NCI-H1105 treated with DMSO at 0.1 percent for 48 hours (cell line): ENCODE measurements around the gene CLCN4.

Experiments
- DNase-seq: peaks from one replicate; lab custom pipeline; 2025; lab: John Stamatoyannopoulos, UW

The CLCN4 gene

DNA sequence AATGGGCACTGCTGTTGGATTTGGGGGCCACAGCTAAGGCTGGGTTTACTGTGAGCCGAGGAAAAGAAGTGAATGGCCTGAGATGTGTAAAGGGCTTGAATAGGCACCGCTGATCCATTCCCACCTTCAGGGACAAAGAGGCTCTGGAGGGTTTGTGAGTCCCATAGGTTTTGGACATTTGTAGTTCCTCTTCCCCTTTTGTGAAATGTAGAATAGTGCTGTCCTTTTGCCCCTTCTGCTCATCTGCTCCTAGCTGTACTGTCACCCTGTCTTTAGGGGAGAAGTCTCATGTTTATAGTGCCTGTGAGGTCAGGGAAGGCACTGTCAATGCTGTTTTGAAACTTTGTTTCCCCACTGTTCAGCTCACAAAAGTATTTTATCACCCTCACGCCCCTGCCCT is 26.4 kb upstream of the CLCN4 start:
- no peak for DNase-seq

DNA sequence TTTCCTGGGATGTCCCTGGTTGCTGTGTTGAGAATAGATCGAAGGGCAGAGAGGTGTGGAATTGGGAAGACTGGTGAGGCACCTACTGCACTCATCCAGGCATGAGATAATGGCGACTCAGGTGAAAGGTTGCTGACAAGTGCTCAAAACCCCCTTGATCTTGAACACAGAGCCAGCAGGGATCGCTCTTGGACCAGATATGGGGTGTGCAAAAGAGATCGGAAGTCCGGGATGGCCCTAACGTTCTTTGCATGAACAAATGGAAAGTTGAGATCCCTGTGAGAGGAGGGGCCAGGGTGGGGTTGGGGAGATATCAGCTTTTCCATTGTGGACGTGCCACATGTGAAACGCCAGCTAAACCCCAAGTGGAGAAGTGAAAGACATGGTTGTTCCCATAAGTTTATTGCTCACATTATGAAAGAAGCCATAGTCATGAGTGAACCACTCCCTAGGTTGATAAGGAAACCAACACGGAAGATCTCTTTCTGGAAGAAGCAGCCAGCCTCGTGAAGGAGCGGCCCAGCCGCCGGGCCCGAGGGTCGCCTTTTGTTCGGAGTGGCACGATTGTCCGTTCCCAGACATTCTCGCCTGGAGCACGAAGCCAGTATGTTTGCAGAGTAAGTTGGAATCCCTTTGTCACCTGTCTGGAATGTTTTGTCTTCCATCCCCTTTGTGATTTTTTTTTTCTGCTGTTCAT is 22.6 kb upstream of the CLCN4 start:
- DNase-seq = no peak

DNA sequence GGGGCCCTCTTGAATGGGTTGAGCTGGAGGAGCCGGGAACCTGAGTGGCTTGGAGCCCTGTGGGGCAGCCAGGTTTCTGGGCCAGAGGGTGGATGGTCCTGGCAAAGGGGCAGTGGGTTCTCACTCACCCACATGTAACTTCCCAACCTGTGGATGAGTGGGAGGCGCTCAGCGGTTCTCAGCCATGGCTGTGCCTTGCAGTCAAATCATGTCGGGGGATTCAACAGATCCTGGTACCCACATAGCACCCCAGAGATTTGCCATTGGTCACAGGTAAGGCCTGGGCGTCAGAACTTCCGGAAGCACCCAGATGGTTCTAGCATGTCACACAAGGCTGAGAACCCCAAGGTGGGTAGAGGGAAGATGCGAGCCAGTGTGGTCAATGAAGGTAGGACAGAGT is 21.9 kb upstream of the CLCN4 start:
- DNase-seq = no peak

DNA sequence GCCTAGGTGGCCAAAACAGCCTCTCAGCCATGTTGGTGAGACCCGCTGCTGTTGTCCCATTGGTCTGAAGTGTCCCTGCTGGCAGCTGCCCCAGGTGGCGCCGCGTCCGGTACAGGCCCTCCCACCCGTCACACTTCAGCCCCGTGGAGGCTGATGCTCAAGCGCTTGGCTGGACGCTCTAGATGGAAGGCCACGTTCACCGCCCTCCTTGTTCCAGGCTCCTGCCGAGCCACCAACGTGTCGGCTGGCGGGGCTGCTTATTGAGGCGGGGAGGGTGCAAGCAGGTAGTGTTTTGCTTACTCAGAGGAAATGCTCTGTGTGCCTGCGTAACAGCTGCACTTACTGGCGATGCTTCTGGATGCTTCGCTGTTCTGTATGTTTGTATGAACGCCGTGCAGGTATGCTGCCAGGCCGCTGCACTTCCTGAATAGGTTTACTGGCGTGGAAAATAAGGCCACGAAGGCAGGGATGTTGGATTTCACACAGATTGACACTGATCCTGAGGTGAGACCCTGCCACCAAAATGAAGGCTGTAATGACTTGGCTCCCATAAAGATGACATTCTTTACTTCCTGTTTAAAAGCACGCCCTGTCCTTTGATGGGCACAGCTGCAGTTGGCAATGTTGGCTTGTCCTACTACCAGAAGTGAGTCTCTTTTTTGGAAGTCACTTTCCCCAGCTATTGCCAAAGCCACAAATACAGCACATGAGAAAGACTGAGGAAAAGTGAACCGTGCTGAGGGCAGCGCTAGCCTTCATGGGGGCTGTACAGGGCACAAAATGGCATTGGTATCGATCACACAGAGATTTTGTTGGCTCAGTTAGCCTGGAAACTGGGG is 21.0 kb upstream of the CLCN4 start:
- no peak for DNase-seq

DNA sequence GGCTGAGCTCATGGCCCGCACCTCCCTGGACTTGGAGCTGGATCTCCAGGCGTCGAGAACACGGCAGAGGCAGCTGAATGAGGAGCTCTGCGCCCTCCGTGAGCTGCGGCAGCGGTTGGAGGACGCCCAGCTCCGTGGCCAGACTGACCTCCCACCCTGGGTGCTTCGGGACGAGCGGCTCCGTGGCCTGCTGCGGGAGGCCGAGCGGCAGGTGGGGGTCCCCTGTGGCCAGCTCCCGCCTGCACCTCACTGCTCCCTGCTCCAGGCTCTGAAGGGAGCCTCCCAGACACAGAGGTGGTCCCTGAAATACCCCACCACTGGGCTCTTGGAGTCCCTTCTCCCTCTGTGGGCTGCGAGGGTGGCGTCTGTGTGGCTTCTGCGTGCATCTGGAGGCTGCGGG is 18.0 kb upstream of the CLCN4 start:
- DNase-seq = no peak

DNA sequence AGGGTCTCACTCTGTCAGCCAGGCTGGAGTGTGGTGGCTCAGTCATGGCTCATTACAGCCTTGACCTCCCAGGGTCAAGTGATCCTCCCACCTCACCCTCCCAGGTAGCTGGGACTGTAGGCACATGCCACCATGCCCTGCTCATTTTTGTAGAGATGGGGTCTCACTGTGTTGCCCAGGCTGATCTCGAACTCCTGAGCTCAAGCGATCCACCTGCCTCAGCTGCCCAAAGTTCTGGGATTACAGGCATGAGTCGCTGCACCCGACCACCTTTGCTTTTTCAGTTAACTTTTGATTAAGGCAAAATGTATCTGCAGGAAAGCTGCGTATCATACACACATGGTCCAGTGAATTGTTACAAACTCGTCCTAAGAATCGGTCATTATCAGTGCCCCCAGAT is 16.5 kb upstream of the CLCN4 start:
- DNase-seq = no peak

DNA sequence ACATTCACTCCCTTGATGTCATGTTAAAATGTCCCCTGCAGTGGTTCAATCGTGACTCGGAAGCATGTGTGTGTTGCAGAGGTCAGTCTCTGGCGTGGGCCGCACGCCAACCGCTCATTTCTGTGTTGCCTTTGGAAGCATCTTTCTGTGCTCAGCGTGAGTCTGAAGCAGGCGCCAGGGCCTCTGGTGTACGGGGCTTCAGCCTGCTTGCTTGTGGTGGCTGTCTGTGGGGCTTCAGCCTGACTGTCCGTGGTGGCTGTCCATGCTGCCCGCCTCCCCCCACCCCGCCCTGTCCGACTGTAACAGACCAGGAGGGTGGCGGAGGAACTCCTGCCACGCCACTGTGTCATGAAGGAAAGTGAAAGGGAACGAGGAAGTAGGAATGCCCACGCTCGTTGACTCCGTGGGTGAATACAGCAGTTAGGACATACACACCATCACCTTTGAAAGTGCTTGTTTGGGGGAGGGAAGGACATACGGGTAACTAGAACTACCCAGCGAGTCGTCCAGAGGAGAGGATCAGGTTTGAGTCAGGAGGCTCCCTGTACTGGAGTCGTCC is 14.7 kb upstream of the CLCN4 start:
- DNase-seq = no peak

DNA sequence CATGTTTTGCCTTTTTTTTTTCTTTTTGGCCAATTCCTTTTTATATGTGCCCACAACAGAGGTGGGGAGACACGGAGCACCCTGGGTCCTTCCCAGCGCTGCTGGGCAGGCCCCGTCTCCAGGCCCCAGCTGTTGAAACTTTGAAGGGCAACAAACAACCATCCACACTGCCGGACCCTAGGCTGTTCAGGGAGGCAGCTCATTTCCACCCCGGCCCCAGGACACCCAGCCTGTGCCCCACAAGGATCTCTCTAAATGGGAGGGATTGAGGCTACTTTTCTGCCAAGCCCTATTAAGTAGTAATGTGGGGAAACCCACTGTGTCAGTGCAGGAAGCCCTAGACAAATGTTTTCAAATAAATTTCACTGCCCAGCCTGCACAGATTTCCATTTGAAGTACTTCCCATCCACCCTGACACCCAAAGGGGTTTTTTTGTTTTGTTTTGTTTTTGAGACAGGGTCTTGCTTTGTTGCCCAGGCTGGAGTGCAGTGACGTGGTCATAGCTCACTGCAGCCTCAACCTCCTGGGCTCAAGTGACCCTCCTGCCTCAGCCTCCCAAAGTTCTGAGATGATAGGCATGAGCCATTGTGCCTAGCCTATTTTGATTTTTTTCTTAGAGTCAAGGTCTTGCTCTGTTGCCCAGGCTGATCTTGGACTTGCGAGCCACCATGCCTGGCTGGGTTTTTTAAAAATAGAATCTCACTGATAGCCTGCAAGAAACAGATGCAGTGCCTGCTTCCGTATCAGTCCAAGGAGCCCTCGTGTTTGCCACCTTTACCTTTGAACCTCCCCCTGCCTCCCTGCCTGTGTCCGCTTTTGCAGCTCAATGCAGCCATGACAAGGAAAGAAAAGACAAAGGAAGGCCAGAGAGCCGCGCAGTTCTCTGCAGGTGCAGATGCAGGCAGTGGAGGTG is 13.4 kb upstream of the CLCN4 start:
- no peak for DNase-seq

DNA sequence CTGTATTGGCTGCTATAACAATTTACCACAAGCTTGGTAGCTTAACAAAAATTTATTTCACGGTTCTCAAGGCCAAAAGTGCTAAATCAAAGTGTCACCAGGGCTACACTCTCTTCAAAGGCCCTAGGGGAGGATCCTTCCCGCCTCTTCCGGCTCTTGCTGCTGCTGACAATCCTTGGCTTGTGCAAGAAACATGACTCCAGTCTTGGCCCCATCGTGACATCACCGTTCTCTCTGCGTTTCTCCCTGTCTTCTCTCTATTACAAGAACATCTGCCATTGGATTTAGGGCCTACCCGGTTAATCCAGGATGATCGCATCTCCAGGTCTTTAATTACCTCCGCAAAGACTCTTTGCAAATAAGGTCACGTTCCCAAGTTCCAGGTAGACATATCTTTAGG is 10.4 kb upstream of the CLCN4 start:
- DNase-seq = no peak

DNA sequence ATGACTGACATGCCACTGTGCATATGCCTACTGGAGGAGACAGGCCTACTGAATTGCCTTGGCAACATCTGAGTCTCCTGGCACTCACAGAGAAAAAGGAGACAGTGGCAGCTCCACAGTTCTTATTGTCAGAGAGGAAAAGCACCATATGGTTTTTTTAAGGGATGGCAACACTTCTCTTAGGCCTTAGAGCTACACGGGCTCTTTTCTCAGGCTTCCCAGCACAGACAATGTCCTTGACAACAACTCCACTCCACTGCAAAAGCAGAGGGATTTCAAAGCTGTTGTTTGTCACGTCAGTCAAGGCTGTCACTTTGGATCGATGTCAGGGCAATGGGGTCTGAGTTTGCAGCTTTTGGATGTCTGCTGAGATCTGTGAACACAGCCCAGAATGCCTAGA is 4.7 kb upstream of the CLCN4 start:
- DNase-seq = no peak

DNA sequence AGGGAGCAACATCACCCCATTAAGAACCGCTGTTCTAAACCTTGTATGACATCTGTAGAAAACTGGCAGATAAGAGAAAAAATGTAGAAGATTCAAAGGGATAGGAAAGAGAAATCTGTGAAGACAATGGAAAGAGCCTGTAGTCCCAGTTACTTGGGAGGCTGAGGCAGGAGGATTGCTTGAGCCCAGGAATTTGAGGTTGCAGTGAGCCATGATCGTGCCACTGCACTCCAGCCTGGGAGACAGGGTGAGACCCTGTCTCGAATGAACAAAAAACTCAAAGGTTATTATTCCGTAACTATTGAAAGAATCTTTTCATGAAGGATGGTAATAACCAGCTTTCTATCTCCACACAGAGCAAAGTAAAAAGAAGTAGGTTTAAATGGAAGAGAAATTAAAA is 1.6 kb upstream of the CLCN4 start:
- no peak for DNase-seq

GRCh38 chrX:10157032-10157341 is 212 bp downstream of the CLCN4 start:
- no peak for DNase-seq

DNA sequence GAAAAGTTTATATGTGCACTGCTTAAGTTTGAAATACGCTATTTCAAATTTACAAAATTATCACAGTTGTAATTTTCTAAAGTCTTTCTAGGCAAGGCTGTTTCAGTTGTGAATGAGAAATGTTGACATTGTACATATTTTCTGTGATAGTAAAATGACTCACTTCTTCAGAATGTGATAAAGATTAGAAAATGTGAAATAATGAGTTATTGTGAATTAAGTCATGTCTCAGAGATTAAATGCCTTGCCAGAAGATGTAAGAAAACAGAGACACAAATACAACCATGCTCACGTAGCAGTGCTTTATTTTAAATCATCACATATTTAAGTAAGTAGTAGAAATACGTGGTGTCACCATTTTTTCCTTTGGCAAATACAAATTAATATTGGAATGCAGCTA is 768 bp downstream of the CLCN4 start:
- no peak for DNase-seq

DNA sequence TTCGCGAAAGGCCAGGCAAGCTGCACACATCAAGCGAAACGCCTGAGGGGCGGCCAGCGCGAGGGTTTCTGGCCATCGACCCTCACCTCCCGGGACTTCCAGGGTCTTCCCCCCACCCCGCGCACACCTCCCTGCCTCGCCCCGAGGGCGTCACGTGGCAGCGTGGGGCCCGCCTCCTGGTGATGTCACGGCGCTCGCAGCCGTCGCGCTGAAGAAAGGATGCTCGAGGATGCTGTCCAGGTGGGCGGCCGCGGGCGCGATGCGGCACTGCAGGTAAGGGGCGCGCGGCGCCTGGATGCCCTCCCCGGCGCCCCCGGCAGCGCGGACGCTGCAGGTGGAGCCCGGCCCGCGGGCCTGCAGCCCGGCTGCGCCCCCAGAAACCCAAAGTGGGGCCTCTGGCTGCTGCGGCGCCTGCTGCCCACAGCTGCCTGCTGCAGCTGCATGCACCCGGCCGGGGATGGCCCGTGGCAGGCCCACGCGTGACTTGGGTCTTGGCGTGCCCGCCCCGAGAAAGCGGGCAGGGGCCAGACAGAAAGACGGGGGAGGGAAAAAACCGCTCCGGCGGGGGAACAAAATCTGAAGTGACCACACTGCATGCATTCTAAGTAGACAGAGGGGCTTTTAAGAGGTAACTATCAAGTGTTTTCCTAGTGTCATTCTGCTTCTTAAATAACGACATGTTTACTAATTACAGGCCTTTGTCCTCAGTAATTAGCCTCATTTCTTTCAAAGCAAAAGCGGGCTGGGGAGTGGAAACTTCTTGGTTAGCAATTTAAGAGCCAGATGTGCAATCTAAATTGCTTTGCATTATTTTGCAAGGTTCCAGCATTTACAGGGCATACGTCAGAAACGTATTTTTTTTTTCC is 1.7 kb downstream of the CLCN4 start:
- DNase-seq = peak; percentile 51

- DNase-seq = peak; percentile 52
Observed at GRCh38 chrX:10159145-10159468, 2.3 kb downstream of the CLCN4 start.

DNA sequence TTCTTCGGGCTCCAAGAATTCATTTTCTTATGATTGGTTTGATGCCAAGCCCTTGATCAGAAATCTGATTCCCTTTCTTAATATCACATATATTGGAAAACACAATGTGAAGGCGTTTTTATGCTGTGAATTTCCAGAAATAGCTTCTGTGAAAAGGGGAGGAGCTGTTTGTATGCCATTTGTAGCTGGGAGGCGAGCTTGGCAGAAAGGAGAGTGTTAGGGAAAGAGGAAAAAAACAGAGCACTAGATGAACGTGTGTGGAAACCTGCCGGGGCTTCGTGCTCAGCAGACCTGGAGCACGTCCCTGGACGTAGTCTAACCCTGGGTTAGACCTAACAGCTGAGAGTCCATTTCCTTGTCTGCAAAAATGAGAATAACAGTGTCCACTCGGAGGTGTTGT is 3.4 kb downstream of the CLCN4 start:
- no peak for DNase-seq

DNA sequence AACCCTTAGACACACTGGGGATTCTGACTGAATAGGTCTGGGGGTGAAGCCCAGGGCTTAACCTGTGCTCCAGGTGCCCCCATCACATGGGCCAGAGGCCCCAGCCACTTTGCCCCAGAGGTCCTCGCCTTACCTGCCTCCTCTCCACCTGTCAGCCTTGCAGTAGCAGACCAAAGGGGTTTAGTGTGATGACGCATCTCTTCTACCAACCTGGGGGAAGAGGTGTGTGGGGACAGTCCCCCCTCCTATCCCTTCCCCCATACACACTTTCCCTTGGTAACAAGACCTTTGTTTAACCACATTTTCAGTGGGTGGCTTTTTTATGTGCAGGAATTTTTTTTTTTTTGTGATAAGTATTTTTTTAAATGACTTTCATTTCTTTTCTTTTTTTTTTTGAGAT is 6.3 kb downstream of the CLCN4 start:
- no peak for DNase-seq

DNA sequence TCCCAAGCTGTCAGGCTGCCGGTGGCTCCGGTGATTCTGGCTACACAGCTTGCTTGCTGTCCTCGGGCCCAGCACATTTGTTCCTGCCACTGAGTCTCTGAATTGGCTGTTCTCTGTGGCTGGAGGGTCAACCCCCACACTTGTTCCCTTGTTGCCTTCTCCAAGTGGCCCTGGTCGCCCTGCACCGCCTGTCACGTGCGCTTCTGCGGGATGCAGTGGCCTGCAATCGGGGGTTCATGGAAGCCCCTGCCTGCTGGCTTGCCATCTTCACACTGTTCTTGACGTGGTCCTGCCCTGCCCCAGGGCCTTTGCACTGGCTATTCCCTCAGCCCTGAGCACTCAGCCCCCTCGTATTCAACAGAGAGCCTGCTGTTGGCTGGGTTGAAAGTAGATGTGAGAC is 8.1 kb downstream of the CLCN4 start:
- no peak for DNase-seq

DNA sequence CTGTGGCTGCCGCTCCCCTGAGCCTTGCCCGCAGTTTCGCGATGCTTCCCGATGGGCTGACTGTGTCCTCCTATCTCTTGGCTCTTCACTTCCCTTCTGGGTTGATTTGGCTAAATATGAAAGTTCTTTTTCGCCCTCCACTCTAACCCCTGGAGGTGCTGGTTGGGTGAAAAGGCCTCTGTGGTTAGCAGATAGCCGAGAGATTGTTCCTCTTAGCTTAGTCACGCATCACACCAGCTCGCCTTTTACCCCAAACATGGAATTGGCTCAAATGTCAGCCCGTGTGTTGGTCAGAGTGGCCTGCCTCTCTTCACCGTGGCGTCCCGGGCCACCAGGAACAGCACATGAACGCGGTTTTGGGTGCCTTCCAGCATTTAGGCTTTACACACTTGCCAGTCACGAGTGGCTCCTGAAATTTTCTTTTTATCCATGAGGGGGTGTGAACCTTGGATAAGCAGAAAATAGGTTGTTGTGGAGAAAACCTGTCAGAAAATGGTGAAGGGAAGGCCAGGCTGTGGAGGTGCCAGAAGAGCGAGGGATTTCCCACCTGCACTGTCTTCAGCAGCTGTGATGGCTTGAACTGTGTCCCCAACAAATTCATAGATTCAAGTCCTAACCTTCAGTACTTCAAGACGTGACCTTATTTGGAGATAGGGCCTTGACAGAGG is 8.9 kb downstream of the CLCN4 start:
- DNase-seq = no peak

- DNase-seq = no peak
Observed at GRCh38 chrX:10166248-10166716, 9.5 kb downstream of the CLCN4 start.

GRCh38 chrX:10166731-10167151 is 10.0 kb downstream of the CLCN4 start:
- no peak for DNase-seq
